Transverse colon (tissue), 4 donors: ENCODE measurements around the gene CPNE7.

Experiments
- EP300 ChIP-seq: sonication (generic); formaldehyde crosslinking; IDR thresholded peaks from one replicate; pipeline ENCODE4 v1.6.1; 2017; ENCODE audit warnings: antibody characterized with exemption, low read depth
- POLR2A ChIP-seq: fragments of 450-650 bp; IDR thresholded peaks from one replicate; pipeline ENCODE4 v1.6.1; 2016; ENCODE audit warnings: antibody characterized with exemption, mild to moderate bottlenecking, moderate library complexity
- POLR2AphosphoS5 ChIP-seq, 3 donors: sonication (generic); formaldehyde crosslinking; IDR thresholded peaks; one replicate each; pipeline ENCODE4 v1.6.1; 2016; ENCODE audit warnings: antibody characterized with exemption in 3 of 3
- TF ChIP-seq, protein P1 (sequence below), 5 experiments: fragments of 200-600 bp in 3 of 5; fragments of 450-650 bp in 2 of 5; sonication (generic) in 3 of 5; IDR thresholded peaks; 1 replicate in 2 of 5; 2 replicates in 3 of 5; pipeline ENCODE4 v1.5.1; 2016 to 2017; ENCODE audit warnings: antibody characterized with exemption in 5 of 5, inconsistent platforms in 3 of 5, mild to moderate bottlenecking in 2 of 5, moderate library complexity in 1 of 5

- TF ChIP-seq, protein P1, sequence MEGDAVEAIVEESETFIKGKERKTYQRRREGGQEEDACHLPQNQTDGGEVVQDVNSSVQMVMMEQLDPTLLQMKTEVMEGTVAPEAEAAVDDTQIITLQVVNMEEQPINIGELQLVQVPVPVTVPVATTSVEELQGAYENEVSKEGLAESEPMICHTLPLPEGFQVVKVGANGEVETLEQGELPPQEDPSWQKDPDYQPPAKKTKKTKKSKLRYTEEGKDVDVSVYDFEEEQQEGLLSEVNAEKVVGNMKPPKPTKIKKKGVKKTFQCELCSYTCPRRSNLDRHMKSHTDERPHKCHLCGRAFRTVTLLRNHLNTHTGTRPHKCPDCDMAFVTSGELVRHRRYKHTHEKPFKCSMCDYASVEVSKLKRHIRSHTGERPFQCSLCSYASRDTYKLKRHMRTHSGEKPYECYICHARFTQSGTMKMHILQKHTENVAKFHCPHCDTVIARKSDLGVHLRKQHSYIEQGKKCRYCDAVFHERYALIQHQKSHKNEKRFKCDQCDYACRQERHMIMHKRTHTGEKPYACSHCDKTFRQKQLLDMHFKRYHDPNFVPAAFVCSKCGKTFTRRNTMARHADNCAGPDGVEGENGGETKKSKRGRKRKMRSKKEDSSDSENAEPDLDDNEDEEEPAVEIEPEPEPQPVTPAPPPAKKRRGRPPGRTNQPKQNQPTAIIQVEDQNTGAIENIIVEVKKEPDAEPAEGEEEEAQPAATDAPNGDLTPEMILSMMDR (IDR thresholded peaks at IDR 0.05) = no peak
- TF ChIP-seq POLR2A = no peak
- no peak for TF ChIP-seq EP300
- TF ChIP-seq POLR2AphosphoS5 (IDR thresholded peaks at IDR 0.05) = peak in 1 of 3 donors; percentile 25
Observed at GRCh38 chr16:89629827-89630610, 54.5 kb downstream of the CPNE7 start.
